Measurements from ENCODE around the gene SLC39A9.
A peak's percentile ranks its signal among the peaks of the same experiment; 100 is the strongest.

The SLC39A9 gene

GRCh38 chr14:69424149-69424923, 25.8 kb downstream of the SLC39A9 start:
- DNase-seq (ENCODE audit: low spot score), result peak; percentile 5

DNA sequence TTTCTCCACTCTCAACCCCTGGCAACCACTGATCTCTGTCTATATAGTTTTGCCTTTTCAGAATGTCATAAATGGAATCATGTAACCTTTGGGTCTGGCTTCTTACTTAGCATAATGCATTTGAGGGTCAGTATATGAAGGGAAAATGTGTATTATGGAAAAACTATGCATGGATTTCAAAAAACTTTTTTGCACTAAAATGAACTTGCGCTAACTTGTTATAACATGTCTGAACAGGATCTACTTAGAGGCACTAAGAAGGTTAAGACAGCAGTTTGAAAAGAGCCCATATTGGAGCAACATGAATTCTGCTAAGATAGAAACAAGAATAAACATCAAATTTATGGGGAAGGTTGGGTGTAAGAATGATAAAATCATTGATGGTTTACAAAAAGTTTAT, 29.1 kb downstream of the SLC39A9 start:
- no peak for DNase-seq (ENCODE audit: low spot score)

GRCh38 chr14:69428289-69428998, 30.0 kb downstream of the SLC39A9 start:
- no peak for DNase-seq (ENCODE audit: low spot score)

GRCh38 chr14:69429643-69430042, 31.2 kb downstream of the SLC39A9 start:
- DNase-seq (ENCODE audit: low spot score), result no peak

DNA sequence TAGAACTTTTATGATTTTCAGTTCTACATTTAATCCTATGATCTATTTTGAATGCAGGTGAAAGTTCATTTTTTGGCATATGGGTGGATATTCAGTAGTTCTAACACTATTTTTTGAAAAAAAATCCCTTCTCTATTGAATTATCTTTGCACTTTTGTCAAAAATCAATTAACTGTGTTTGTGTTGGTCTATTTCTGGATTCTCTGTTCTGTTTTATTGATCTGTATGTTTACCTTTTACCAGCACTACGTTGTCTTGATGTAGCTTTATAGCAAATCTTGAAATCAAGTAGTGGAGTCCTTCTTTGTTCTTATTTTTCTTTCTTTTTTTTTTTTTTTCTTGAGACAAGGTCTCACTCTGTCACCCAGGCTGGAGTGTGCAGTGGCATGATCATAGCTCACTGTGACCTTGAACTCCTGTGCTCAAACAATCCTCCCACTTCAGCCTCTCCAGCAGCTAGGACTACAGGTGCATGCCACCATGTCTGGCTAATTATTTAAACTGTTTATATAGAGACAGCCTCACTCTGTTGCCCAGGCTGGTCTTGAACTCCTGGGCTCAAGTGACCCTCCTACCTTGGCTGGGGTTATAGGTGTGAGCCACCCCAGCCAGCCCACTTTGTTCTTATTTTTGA, 31.9 kb downstream of the SLC39A9 start:
- no peak for DNase-seq (ENCODE audit: low spot score)

- DNase-seq (ENCODE audit: low spot score), result no peak
Observed at GRCh38 chr14:69432364-69432763, 33.9 kb downstream of the SLC39A9 start.

- no peak for DNase-seq (ENCODE audit: low spot score)
Observed at GRCh38 chr14:69439521-69440270, 41.2 kb downstream of the SLC39A9 start.

GRCh38 chr14:69441948-69442347, 43.5 kb downstream of the SLC39A9 start:
- no peak for DNase-seq (ENCODE audit: low spot score)

GRCh38 chr14:69443296-69443805, 44.9 kb downstream of the SLC39A9 start:
- DNase-seq (ENCODE audit: low spot score), result no peak

DNA sequence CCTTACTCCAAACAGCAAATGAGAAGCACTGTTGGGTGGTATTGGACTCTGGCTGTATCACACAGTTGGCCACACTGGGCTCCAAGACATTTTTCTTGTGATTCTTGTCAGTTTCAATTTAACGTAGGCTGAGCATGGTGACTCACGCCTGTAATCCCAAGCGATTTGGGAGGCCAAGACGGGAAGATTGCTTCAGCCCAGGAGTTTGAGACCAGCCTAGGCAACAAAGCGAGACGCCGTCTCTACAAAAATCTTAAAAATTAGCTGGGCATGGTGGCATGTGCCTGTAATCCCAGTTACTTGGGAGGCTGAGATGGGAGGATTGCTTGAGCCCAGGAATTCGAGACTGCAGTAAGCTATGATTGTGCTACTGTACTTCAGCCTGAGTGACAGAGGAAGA, 50.7 kb downstream of the SLC39A9 start:
- no peak for DNase-seq (ENCODE audit: low spot score)

DNA sequence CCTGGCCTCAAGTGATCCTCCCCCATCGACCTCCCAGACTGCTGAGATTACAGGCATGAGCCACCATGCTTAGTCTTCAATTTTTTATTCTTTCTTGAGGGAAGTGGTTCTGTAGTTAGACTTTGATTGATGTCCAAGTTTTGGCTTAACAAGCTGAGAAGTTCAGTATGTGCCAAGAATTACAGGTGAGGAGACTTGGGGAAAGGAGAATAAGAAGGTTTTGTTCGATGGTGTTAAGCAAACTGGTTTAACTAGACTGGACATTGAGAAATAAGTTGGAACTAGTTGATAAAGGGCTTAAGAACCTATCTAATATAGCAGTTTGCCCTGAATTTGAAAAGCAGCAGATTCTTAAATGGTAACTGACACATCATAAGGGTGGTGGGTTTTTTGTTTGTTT, 53.4 kb downstream of the SLC39A9 start:
- DNase-seq (ENCODE audit: low spot score), result no peak

DNA sequence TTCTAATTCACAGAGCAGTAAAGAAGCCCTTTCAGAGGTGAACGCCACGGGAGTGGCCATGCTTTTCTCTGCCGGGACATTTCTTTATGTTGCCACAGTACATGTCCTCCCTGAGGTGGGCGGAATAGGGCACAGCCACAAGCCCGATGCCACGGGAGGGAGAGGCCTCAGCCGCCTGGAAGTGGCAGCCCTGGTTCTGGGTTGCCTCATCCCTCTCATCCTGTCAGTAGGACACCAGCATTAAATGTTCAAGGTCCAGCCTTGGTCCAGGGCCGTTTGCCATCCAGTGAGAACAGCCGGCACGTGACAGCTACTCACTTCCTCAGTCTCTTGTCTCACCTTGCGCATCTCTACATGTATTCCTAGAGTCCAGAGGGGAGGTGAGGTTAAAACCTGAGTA, 59.9 kb downstream of the SLC39A9 start:
- no peak for DNase-seq (ENCODE audit: low spot score)

GRCh38 chr14:69459122-69459521, 60.6 kb downstream of the SLC39A9 start:
- no peak for DNase-seq (ENCODE audit: low spot score)

GRCh38 chr14:69460093-69460701, 61.7 kb downstream of the SLC39A9 start:
- peak; percentile 85 for DNase-seq (ENCODE audit: low spot score)

GRCh38 chr14:69464379-69464778, 65.9 kb downstream of the SLC39A9 start:
- DNase-seq (ENCODE audit: low spot score), result no peak

DNA sequence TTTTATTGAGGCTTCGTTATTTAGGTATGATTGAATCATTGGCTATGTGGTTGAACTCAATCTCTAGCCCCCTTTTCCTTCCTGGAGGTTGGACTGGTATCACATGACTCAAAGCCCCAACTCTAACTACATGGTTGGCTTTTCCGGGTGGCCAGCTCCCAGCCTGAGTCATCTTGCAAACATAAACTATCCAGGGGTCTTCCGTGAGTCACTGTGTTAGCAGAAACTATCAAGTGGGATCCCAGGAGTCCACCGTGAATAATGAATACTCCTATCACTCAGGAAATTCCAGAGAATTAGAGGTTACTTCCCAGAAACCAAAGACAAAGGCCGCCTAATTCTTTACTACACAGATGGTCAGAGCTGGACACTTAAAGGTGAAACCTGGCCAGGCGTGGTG, 66.3 kb downstream of the SLC39A9 start:
- DNase-seq (ENCODE audit: low spot score), result peak; percentile 85

DNA sequence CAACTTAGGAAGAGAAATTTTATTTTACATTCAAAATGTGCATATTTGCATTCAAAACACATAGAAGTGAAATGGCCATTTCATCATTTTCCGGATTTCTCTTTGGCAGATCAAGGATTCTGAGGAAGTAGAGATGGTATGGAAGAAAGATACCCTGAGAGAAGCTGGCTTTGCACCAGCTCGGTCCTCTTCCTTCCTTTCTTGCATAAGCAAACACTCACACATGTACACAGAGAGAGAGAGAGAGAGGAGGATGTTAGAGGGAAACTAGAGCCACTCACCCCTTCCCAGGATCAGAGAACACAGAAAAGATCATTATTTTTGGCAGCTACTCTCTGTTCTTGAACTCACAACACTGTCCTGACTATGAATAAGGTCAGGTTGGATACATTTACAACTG, 70.5 kb downstream of the SLC39A9 start:
- no peak for DNase-seq (ENCODE audit: low spot score)

GRCh38 chr14:69471436-69471835, 72.9 kb downstream of the SLC39A9 start:
- DNase-seq (ENCODE audit: low spot score), result no peak

DNA sequence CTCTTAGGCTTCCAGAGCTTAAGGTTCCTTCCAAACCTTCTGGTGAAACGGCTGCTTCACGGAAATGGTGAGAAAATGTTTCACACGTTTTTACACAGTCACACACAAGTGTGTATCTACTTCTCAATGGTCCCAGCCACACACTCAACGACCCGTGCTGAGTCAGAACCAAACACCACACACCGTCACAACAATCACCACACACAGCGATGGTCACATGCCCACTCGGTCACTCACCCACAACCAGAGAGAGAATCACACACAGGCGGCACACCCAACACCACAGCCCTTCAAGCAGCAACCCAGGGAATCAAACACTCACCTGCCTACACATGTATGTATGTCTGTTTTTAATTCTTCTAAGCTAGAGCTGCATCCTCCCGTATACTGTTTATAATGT, 73.4 kb downstream of the SLC39A9 start:
- DNase-seq (ENCODE audit: low spot score), result no peak

DNA sequence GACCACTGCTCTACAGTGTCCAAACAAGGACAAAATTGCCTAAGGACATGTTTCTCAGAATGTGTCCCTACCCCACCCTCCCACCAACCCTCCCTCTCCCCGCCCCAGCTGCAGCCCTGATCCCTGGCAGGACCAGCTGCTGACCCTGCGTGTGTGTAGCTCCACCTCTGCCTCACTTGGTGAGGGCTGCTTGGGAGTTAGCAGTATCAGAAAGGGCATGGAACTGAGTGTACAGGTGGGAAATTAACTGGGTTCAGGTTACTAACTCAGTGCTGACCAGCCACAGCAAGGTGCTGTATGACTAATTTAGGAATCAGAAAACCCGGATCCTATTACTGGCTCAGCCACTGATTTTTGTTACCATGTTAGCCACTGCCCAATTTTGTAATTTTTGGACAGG, 74.8 kb downstream of the SLC39A9 start:
- DNase-seq (ENCODE audit: low spot score), result no peak

- DNase-seq (ENCODE audit: low spot score), result no peak
Observed at GRCh38 chr14:69473946-69474345, 75.5 kb downstream of the SLC39A9 start.
